ENCODE data around the gene GAL3ST2. TPM values are rescaled to one million over a fixed set of nuclear protein-coding genes. Genes with fewer than 3 reads are reported as not detected.
A peak's percentile ranks its signal among the peaks of the same experiment; 100 is the strongest.
"Not testable (repeated sequence)": the region's sequence is repeated elsewhere in the genome, so short reads cannot be mapped to it uniquely, and the experiment has no call there.

GAL3ST2 gene
- total and polyA plus RNA-seq, 5 donors, result 0.09 to 0.29 (median 0.23) TPM; not detected in 2

DNA sequence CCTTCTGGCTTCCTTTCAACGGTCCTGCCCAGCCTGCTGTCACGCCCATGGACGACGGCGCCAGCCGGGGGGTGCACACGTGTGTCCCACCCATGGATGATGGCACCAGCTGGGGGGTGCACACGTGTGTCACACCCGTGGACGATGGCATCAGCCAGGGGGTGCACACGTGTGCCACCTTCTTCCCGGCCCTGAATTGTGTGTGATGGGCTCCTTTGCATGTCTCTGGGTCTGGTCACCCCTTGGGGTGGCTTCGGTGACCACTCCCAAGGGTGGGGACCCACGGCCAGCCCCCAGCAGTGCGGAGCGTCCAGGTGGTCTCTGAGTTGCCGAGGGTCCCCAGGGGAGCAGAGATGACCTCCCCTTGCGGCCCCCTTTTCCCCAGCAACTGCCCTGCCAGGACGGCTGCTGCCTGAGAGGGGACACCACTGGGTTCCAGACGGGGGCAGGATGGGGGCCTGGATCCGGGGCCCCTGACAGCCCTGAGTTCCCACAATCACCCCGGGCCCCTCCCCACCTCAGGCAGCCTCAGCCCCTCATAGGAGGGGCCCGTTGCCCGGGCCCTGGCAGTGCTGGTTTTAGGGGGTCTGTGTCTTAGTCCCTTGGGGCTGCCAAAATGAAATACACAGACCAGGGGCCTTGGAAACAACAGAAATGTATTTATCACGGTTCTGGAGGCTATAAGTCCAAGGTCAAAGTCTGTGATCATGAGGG lies 41.8 kb downstream of the GAL3ST2 start:
- WGBS, result 81% methylated on average over 25 of the region's 25 CpGs
- Histone ChIP-seq H3K27ac (ENCODE audit: low read length) (no peak overlapping the region), H3K4me1 (ENCODE audit: control insufficient read depth, insufficient read depth, low read length) (no peaks in the 10 kb centered on the region), H3K9me3 (ENCODE audit: control insufficient read depth, low read length) (no peaks in the 10 kb centered on the region), H3K4me3 (ENCODE audit: low read length) (no peak overlapping the region), H3K27me3 (ENCODE audit: control insufficient read depth, insufficient read depth) (no peaks in the 10 kb centered on the region)
- ATAC-seq (no peak), DNase-seq (peak in 2 of 3 donors; percentile 9 to 60)
- intact Hi-C loops (cut with DNase I), result no loop called here

GRCh38 chr2:241818943-241819270 lies 42.3 kb downstream of the GAL3ST2 start:
- H3K4me1 ChIP-seq (ENCODE audit: control insufficient read depth, insufficient read depth, low read length), result no peaks in the 10 kb centered on the region
- H3K27me3 ChIP-seq (ENCODE audit: control insufficient read depth, insufficient read depth), result no peaks in the 10 kb centered on the region
- WGBS, result 72% methylated on average over 10 of the region's 10 CpGs
- peak in 1 of 3 donors; percentile 42 for DNase-seq
- no peak overlapping the region for H3K4me3 ChIP-seq (ENCODE audit: low read length)
- no peaks in the 10 kb centered on the region for H3K9me3 ChIP-seq (ENCODE audit: control insufficient read depth, low read length)
- no peak overlapping the region for H3K27ac ChIP-seq (ENCODE audit: low read length)
- no peak for ATAC-seq
- intact Hi-C loops (cut with DNase I), result no loop called here

- ATAC-seq; H3K4me1 ChIP-seq (ENCODE audit: control insufficient read depth, insufficient read depth, low read length); H3K27me3 ChIP-seq (ENCODE audit: control insufficient read depth, insufficient read depth); H3K27ac ChIP-seq (ENCODE audit: low read length); H3K9me3 ChIP-seq (ENCODE audit: control insufficient read depth, low read length); H3K4me3 ChIP-seq (ENCODE audit: low read length); intact Hi-C loops (cut with DNase I): not testable (repeated sequence)
- peak in 2 of 3 donors; percentile 14 to 60 for DNase-seq
- WGBS, result 83% methylated on average over 27 of the region's 27 CpGs
These were observed 43.5 kb downstream of the GAL3ST2 start for GRCh38 chr2:241819947-241820624.

GRCh38 chr2:241820625-241821384 lies 44.2 kb downstream of the GAL3ST2 start:
- no peak overlapping the region for H3K4me3 ChIP-seq (ENCODE audit: low read length)
- H3K4me1 ChIP-seq (ENCODE audit: control insufficient read depth, insufficient read depth, low read length), result no peaks in the 10 kb centered on the region
- ATAC-seq, result peak in 1 of 2 donors; percentile 8
- no peaks in the 10 kb centered on the region for H3K9me3 ChIP-seq (ENCODE audit: control insufficient read depth, low read length)
- no peaks in the 10 kb centered on the region for H3K27me3 ChIP-seq (ENCODE audit: control insufficient read depth, insufficient read depth)
- peak in 1 of 3 donors; percentile 13 for DNase-seq
- 83% methylated on average over 31 of the region's 31 CpGs for WGBS
- intact Hi-C loops (cut with DNase I), result no loop called here
- no peak overlapping the region for H3K27ac ChIP-seq (ENCODE audit: low read length)

GRCh38 chr2:241821460-241822263 lies 45.0 kb downstream of the GAL3ST2 start:
- 62% methylated on average over 28 of the region's 28 CpGs for WGBS
- Histone ChIP-seq H3K9me3 (ENCODE audit: control insufficient read depth, low read length) (no peaks in the 10 kb centered on the region), H3K27me3 (ENCODE audit: control insufficient read depth, insufficient read depth) (no peaks in the 10 kb centered on the region), H3K4me1 (ENCODE audit: control insufficient read depth, insufficient read depth, low read length) (no peaks in the 10 kb centered on the region), H3K27ac (ENCODE audit: low read length) (no peak overlapping the region), H3K4me3 (ENCODE audit: low read length) (no peak overlapping the region)
- intact Hi-C loops (cut with DNase I), result no loop called here
- ATAC-seq (peak in 1 of 2 donors; percentile 43), DNase-seq (peak in 1 of 3 donors; percentile 11)

DNA sequence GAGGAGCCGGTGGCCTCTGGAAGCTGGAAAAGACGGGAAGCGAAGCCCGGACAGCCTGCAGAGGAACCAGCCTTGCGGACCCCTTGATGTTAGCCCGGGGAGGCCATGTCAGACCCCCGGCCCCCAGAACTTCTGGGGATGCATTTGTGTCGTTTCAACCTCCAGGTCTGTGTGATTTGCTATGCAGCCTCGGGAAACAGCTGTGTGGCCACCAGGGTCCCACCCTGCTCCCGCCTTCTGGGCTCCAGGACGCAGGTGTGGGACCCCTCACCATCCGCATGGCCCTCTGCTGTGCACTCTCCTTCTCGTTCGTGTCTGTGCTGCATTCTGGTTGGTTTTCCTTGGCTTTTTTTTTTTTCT lies 45.6 kb downstream of the GAL3ST2 start:
- no peak for DNase-seq
- Histone ChIP-seq H3K27me3 (ENCODE audit: control insufficient read depth, insufficient read depth) (no peaks in the 10 kb centered on the region), H3K9me3 (ENCODE audit: control insufficient read depth, low read length) (no peaks in the 10 kb centered on the region), H3K4me3 (ENCODE audit: low read length) (no peak overlapping the region), H3K4me1 (ENCODE audit: control insufficient read depth, insufficient read depth, low read length) (no peaks in the 10 kb centered on the region), H3K27ac (ENCODE audit: low read length) (no peak overlapping the region)
- ATAC-seq, result no peak
- intact Hi-C loops (cut with DNase I), result no loop called here
- 71% methylated on average over 14 of the region's 14 CpGs for WGBS

GRCh38 chr2:241823531-241824437 lies 47.2 kb downstream of the GAL3ST2 start:
- H3K4me1 ChIP-seq (ENCODE audit: control insufficient read depth, insufficient read depth, low read length); DNase-seq; H3K9me3 ChIP-seq (ENCODE audit: control insufficient read depth, low read length); H3K4me3 ChIP-seq (ENCODE audit: low read length); H3K27ac ChIP-seq (ENCODE audit: low read length); H3K27me3 ChIP-seq (ENCODE audit: control insufficient read depth, insufficient read depth); ATAC-seq; intact Hi-C loops (cut with DNase I): not testable (repeated sequence)
- 89% methylated on average over 45 of the region's 45 CpGs for WGBS

GRCh38 chr2:241827394-241827793 lies 50.8 kb downstream of the GAL3ST2 start:
- DNase-seq (no peak), ATAC-seq (no peak)
- intact Hi-C loops (cut with DNase I), result no loop called here
- Histone ChIP-seq H3K27ac (ENCODE audit: low read length) (no peak overlapping the region), H3K4me1 (ENCODE audit: control insufficient read depth, insufficient read depth, low read length) (no peaks in the 10 kb centered on the region), H3K27me3 (ENCODE audit: control insufficient read depth, insufficient read depth) (no peaks in the 10 kb centered on the region), H3K4me3 (ENCODE audit: low read length) (no peak overlapping the region), H3K9me3 (ENCODE audit: control insufficient read depth, low read length) (no peaks in the 10 kb centered on the region)
- 79% methylated on average over 2 of the region's 2 CpGs for WGBS

DNA sequence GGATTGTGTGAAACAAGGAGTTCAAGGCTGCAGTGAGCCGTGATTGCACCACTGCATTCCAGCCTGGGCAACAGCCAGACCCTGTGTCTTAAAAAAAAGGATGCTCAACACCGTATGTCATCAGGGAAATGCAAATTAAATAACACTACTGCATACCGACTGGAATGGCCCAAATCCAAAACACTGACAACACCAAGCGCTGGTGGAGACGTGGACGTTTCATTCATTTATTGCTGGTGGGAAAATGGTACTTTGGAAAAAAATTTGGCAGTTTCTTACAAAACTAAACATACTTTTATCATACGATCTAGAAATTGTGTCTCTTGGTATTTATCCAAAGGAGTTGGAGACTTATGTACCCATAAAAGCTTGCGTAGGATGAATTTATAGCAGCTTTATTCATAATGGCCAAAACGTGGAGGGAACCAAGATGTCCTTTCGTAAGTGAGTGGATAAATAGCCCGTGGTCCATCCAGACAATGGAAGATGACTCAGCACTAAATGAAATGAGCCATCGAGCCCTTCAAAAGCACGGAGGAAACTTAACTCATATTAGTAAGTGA lies 56.6 kb downstream of the GAL3ST2 start:
- intact Hi-C loops (cut with DNase I), result no loop called here
- H3K4me1 ChIP-seq (ENCODE audit: control insufficient read depth, insufficient read depth, low read length), result no peaks in the 10 kb centered on the region
- ATAC-seq (peak in 1 of 2 donors; percentile 46), DNase-seq (no peak)
- no peaks in the 10 kb centered on the region for H3K9me3 ChIP-seq (ENCODE audit: control insufficient read depth, low read length)
- H3K27me3 ChIP-seq (ENCODE audit: control insufficient read depth, insufficient read depth), result no peaks in the 10 kb centered on the region
- 26% methylated on average over 13 of the region's 13 CpGs for WGBS
- H3K27ac ChIP-seq (ENCODE audit: low read length), result no peak overlapping the region
- no peak overlapping the region for H3K4me3 ChIP-seq (ENCODE audit: low read length)

Measured in right cardiac atrium (tissue), 5 donors.